OCI-LY7 (cell line): ENCODE measurements around the gene C1QC. TPM values are rescaled to one million over a fixed set of nuclear protein-coding genes. Genes with fewer than 3 reads are reported as not detected.

ENCODE experiments used
- BruUV-seq: library from RNA; stranded (reverse); fragments of 400-500 nt; replicated peaks from 2 replicates; lab custom pipeline; 2021; lab: Mats Ljungman, UMichigan
- CTCF ChIA-PET: fragments of 300-600 bp; sonication (Branson Sonifier 250); formaldehyde crosslinking; loops from one replicate; lab custom pipeline; 2022; ENCODE audit warnings: antibody characterized with exemption; ENCODE audit not compliant: unreplicated experiment; lab: Charles Lee
- POLR2A ChIA-PET: fragments of 300-600 bp; sonication (Branson Sonifier 250); formaldehyde crosslinking; loops from one replicate; lab custom pipeline; 2022; ENCODE audit warnings: antibody characterized with exemption; lab: Charles Lee
- DNase-seq: peaks from one replicate; pipeline ENCODE4 v3.0.0-alpha.2; 2015; ENCODE audit warnings: low spot score
- H2AFZ ChIP-seq: fragments of 200-600 bp; sonication (generic), shearing (Covaris generic); 2 replicates; pipeline ENCODE4 v1.6.1; 2014; ENCODE audit warnings: mild to moderate bottlenecking, antibody characterized with exemption, low read length, moderate library complexity
- H3K27ac ChIP-seq: fragments of 200-600 bp; sonication (generic); 2 replicates; pipeline ENCODE4 v1.5.1; 2014; ENCODE audit warnings: mixed run types, low read depth, mild to moderate bottlenecking, moderate library complexity, low read length, inconsistent platforms; ENCODE audit not compliant: poor library complexity, severe bottlenecking
- H3K36me3 ChIP-seq: fragments of 200-600 bp; sonication (generic); 2 replicates; pipeline ENCODE4 v1.6.1; 2014; ENCODE audit warnings: mild to moderate bottlenecking, antibody characterized with exemption, low read length, moderate library complexity, mixed read lengths; ENCODE audit not compliant: insufficient read depth
- H3K4me1 ChIP-seq: fragments of 200-600 bp; sonication (generic); 2 replicates; pipeline ENCODE4 v1.5.1; 2014; ENCODE audit warnings: mild to moderate bottlenecking, low read length; ENCODE audit not compliant: insufficient read depth, poor library complexity, severe bottlenecking
- H3K4me2 ChIP-seq: fragments of 200-600 bp; sonication (generic); 2 replicates; pipeline ENCODE4 v1.6.1; 2014; ENCODE audit warnings: mild to moderate bottlenecking, low read length
- H3K4me3 ChIP-seq: fragments of 200-600 bp; sonication (generic); 2 replicates; pipeline ENCODE4 v1.5.1; 2014; ENCODE audit warnings: mild to moderate bottlenecking, low read depth, low read length; ENCODE audit not compliant: poor library complexity, severe bottlenecking
- H3K79me2 ChIP-seq: fragments of 200-600 bp; sonication (generic); 2 replicates; pipeline ENCODE4 v1.6.1; 2016; ENCODE audit warnings: low read depth, mild to moderate bottlenecking, low read length, moderate library complexity, mixed read lengths; ENCODE audit not compliant: insufficient read depth
- H3K9me2 ChIP-seq: fragments of 200-600 bp; sonication (generic); 2 replicates; pipeline ENCODE4 v1.6.1; 2016; ENCODE audit warnings: mild to moderate bottlenecking, low read length, mixed read lengths; ENCODE audit not compliant: insufficient read depth
- H3K9me3 ChIP-seq: fragments of 200-600 bp; sonication (generic); 2 replicates; pipeline ENCODE4 v1.6.1; 2014; ENCODE audit warnings: mild to moderate bottlenecking, mixed run types, low read length, mixed read lengths
- H4K20me1 ChIP-seq: fragments of 200-600 bp; sonication (generic); 2 replicates; pipeline ENCODE4 v1.6.1; 2014; ENCODE audit warnings: mild to moderate bottlenecking, antibody characterized with exemption, low read length, moderate library complexity, mixed read lengths; ENCODE audit not compliant: insufficient read depth
- EZH2phosphoT487 ChIP-seq: fragments of 200-600 bp; sonication (generic); IDR thresholded peaks from 2 replicates; pipeline ENCODE4 v1.6.1; 2018; ENCODE audit warnings: low read depth, borderline replicate concordance, mild to moderate bottlenecking, mixed run types, antibody characterized with exemption, low read length, moderate library complexity, mixed read lengths
- intact Hi-C: fragments of 100-400 bp; cut with micrococcal nuclease; formaldehyde crosslinking; loops from one replicate; pipeline ENCODE4 v1.10.0; 2022; ENCODE audit not compliant: unreplicated experiment
- total RNA-seq, 2 experiments: library from RNA; depleted of rRNA in 1 of 2; stranded (reverse); fragments of >200 nt in 1 of 2; shearing (Covaris generic) in 1 of 2; gene quantifications; 2 replicates each; pipeline ENCODE4 v1.2.3, GENCODE V29; 2014 to 2022
- TF ChIP-seq, protein P1 (sequence below): fragments of 200-600 bp; sonication (generic); conservative IDR thresholded peaks from 2 replicates; pipeline ENCODE4 v1.5.1; 2014; ENCODE audit warnings: mild to moderate bottlenecking, antibody characterized with exemption, low read length, moderate library complexity, mixed read lengths

Gene C1QC
- total RNA-seq, 2 experiments from 2014 or later, result not detected

DNA sequence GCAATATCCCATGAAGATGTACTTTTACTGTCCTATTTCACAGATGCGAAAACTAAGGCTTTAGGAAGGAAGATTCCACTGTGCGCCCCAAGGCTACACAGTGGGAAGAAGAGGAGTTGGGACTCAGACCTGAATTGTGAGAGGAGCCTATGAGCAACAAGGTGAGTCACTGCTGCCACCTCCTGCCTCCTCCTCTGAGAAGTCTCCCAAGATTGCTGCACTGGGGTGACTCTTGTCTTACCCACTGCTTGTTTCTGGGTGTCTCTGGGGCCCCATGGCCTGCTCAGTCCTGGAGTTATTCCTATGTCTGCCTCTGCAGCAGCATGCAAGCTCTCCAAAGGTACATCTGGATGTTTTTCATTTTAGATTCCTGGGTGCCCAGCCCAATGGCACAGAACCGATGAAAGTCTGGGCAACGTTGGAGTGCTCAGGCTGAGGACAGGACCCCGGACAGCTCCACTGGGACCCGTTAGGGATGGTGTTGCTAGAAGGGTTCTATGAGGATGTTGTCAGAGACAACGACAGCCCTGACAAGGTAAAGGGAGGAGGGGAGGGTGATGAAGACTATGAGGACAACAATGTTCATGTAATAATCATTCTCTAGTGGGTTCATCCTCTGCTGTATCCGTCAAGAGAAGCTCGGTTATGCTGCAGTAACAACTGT is 18.0 kb upstream of the C1QC start:
- H2AFZ ChIP-seq, result no peak overlapping the region
- no peak for TF ChIP-seq EZH2phosphoT487
- TF ChIP-seq, protein P1, sequence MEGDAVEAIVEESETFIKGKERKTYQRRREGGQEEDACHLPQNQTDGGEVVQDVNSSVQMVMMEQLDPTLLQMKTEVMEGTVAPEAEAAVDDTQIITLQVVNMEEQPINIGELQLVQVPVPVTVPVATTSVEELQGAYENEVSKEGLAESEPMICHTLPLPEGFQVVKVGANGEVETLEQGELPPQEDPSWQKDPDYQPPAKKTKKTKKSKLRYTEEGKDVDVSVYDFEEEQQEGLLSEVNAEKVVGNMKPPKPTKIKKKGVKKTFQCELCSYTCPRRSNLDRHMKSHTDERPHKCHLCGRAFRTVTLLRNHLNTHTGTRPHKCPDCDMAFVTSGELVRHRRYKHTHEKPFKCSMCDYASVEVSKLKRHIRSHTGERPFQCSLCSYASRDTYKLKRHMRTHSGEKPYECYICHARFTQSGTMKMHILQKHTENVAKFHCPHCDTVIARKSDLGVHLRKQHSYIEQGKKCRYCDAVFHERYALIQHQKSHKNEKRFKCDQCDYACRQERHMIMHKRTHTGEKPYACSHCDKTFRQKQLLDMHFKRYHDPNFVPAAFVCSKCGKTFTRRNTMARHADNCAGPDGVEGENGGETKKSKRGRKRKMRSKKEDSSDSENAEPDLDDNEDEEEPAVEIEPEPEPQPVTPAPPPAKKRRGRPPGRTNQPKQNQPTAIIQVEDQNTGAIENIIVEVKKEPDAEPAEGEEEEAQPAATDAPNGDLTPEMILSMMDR, result no peak
- no peak overlapping the region for H3K4me2 ChIP-seq
- intact Hi-C loops, result no loop called here
- POLR2A ChIA-PET, result no interaction called here
- no peak overlapping the region for H3K4me3 ChIP-seq
- no peaks in the 10 kb centered on the region for H3K9me3 ChIP-seq
- H3K79me2 ChIP-seq, result no peaks in the 10 kb centered on the region
- H3K9me2 ChIP-seq, result no peaks in the 10 kb centered on the region
- no peak overlapping the region for H3K27ac ChIP-seq
- CTCF ChIA-PET, result no interaction called here
- H3K4me1 ChIP-seq, result no peaks in the 10 kb centered on the region
- no peaks in the 10 kb centered on the region for H4K20me1 ChIP-seq
- no peak for DNase-seq
- H3K36me3 ChIP-seq, result no peaks in the 10 kb centered on the region
- no TSS peak for BruUV-seq

DNA sequence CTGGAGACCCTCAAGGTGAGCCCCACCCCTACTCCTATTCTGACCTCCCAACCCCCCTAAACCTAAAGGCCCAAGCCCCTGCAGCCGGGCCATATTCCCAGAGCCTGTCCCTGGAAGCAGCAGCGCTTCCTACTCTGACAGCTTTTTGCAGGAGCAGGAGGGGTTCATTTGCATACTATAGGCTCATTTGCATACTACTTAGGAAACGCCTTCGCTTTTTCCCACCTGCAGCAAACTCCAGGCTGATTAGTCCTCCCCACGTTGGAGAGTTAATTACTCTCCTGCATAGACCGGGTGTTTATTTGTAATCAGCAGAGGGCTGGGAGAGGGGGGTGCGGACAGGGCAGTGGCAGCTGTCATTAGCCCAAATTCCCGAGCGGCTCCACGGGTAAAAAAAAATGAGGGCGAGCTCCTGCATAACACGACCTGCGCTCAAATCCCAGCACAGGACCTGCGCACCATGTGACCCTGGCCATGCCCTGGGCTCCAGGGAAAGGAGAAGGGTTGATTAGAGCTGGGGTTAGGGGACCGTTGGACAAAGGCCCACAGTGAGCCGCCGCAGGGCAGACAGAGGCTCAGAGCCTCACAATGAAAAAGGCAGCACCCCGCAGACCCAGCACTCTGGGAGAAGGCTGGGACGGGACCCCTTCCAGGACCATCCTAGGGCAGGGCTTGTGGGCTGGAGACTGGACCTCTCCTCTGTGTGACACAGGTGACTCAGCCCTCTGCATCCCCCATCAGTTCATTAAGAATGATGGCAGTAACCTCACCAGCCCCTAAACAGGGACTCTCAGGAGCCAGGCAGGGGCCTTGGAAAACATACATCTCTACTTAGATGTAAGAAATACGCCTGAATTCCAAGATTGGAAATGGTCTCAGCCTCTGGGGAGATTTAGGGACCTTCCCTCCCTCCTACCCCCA is 16.9 kb upstream of the C1QC start:
- no peaks in the 10 kb centered on the region for H3K36me3 ChIP-seq
- H3K79me2 ChIP-seq, result no peaks in the 10 kb centered on the region
- no peak overlapping the region for H3K27ac ChIP-seq
- CTCF ChIA-PET, result no interaction called here
- intact Hi-C loops, result no loop called here
- no peak overlapping the region for H2AFZ ChIP-seq
- no peaks in the 10 kb centered on the region for H4K20me1 ChIP-seq
- DNase-seq, result no peak
- H3K4me3 ChIP-seq, result no peak overlapping the region
- no peaks in the 10 kb centered on the region for H3K9me3 ChIP-seq
- POLR2A ChIA-PET, result no interaction called here
- BruUV-seq, result no TSS peak
- no peak overlapping the region for H3K4me2 ChIP-seq
- H3K9me2 ChIP-seq, result no peaks in the 10 kb centered on the region
- TF ChIP-seq, protein P1, result no peak
- H3K4me1 ChIP-seq, result no peaks in the 10 kb centered on the region

DNA sequence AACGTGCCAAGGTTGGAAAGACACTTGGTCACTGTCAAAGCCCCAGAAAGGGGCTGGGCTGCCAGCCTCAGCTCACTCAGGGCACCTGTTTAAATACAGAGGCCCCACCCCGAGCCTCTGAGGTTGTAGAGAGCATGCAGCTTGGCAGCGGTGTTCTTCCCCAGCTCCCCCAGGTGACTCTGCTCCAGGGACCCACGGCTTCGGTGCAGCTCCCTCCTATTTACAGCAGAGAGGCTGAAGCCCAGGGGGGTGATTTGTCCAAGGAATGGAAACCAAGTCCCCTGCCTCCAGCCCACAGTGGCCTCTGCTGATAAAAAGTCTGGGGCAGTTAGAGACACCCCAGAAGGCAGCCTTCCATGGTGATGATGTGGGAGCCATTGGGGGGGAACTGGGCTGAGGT is 16.1 kb upstream of the C1QC start:
- CTCF ChIA-PET, result no interaction called here

More for the DNA sequence above, 16.1 kb upstream of the C1QC start:
- Histone ChIP-seq H4K20me1 (no peaks in the 10 kb centered on the region), H3K79me2 (no peaks in the 10 kb centered on the region), H2AFZ (no peak overlapping the region), H3K9me3 (no peaks in the 10 kb centered on the region), H3K9me2 (no peaks in the 10 kb centered on the region), H3K4me3 (no peak overlapping the region), H3K36me3 (no peaks in the 10 kb centered on the region), H3K4me1 (no peaks in the 10 kb centered on the region), H3K4me2 (no peak overlapping the region), H3K27ac (no peak overlapping the region)
- no TSS peak for BruUV-seq
- no peak for DNase-seq
- intact Hi-C loops, result no loop called here
- no peak for TF ChIP-seq EZH2phosphoT487
- TF ChIP-seq, protein P1, result no peak
- POLR2A ChIA-PET, result no interaction called here
